Skeletal muscle cell (primary cell): ENCODE data around the gene MTUS2.

ENCODE experiments used
- DNase-seq: peaks from one replicate; pipeline ENCODE4 v3.0.0-alpha.2; 2010; ENCODE audit warnings: low read depth
- H3K4me3 ChIP-seq: 2 replicates; pipeline ENCODE4 v1.5.1; 2011; ENCODE audit warnings: low read depth, mild to moderate bottlenecking, control low read depth, low read length, moderate library complexity

Gene MTUS2

GRCh38 chr13:29537736-29538651, 717.9 kb downstream of the MTUS2 start:
- DNase-seq = no peak
- no peak overlapping the region for H3K4me3 ChIP-seq

- H3K4me3 ChIP-seq = no peak overlapping the region
- no peak for DNase-seq
These were observed 718.5 kb downstream of the MTUS2 start for GRCh38 chr13:29538652-29539040.

- H3K4me3 ChIP-seq = no peak overlapping the region
- no peak for DNase-seq
These were observed 719.7 kb downstream of the MTUS2 start for GRCh38 chr13:29539856-29540255.

GRCh38 chr13:29540334-29540733, 720.2 kb downstream of the MTUS2 start:
- H3K4me3 ChIP-seq = no peak overlapping the region
- DNase-seq = no peak

- no peak overlapping the region for H3K4me3 ChIP-seq
- no peak for DNase-seq
These were observed 720.7 kb downstream of the MTUS2 start for GRCh38 chr13:29540799-29541198.

GRCh38 chr13:29541400-29541799, 721.3 kb downstream of the MTUS2 start:
- H3K4me3 ChIP-seq = no peak overlapping the region
- DNase-seq = no peak

- no peak overlapping the region for H3K4me3 ChIP-seq
- no peak for DNase-seq
These were observed 722.2 kb downstream of the MTUS2 start for GRCh38 chr13:29542381-29542780.

GRCh38 chr13:29543230-29544215, 723.4 kb downstream of the MTUS2 start:
- H3K4me3 ChIP-seq = no peak overlapping the region
- no peak for DNase-seq

- no peak for DNase-seq
- no peak overlapping the region for H3K4me3 ChIP-seq
These were observed 725.8 kb downstream of the MTUS2 start for GRCh38 chr13:29545988-29546387.

- DNase-seq = no peak
These were observed 726.5 kb downstream of the MTUS2 start for GRCh38 chr13:29546662-29547061.

GRCh38 chr13:29547153-29547552, 727.0 kb downstream of the MTUS2 start:
- H3K4me3 ChIP-seq = no peak overlapping the region
- DNase-seq = no peak

More at GRCh38 chr13:29546662-29547061, 726.5 kb downstream of the MTUS2 start:
- H3K4me3 ChIP-seq = no peak overlapping the region

GRCh38 chr13:29548722-29549121, 728.6 kb downstream of the MTUS2 start:
- DNase-seq = no peak
- H3K4me3 ChIP-seq = no peak overlapping the region

GRCh38 chr13:29550430-29550988, 730.4 kb downstream of the MTUS2 start:
- no peak overlapping the region for H3K4me3 ChIP-seq
- no peak for DNase-seq

- no peak overlapping the region for H3K4me3 ChIP-seq
- no peak for DNase-seq
These were observed 731.1 kb downstream of the MTUS2 start for GRCh38 chr13:29551214-29551613.
